ENCODE results near the gene GPC5.
"Not testable (repeated sequence)": the region's sequence is repeated elsewhere in the genome, so short reads cannot be mapped to it uniquely, and the experiment has no call there.

Gene GPC5

GRCh38 chr13:92538164-92538563 lies 1139.7 kb downstream of the GPC5 start:
- no peaks in the 10 kb centered on the region for H3K4me1 ChIP-seq (ENCODE audit: insufficient read depth, low read length, severe bottlenecking)
- H3K27ac ChIP-seq (ENCODE audit: low read depth, low read length, poor library complexity, severe bottlenecking): no peak overlapping the region
- no peaks in the 10 kb centered on the region for H3K27me3 ChIP-seq (ENCODE audit: insufficient read depth, low read length)
- no peaks in the 10 kb centered on the region for H3F3A ChIP-seq (ENCODE audit: insufficient read depth, low read length)
- H3K4me3 ChIP-seq (ENCODE audit: low read depth, low read length, poor library complexity, severe bottlenecking): no peak overlapping the region
- H3K36me3 ChIP-seq (ENCODE audit: insufficient read depth, low read length): no peaks in the 10 kb centered on the region
- no peak overlapping the region for H2AFZ ChIP-seq (ENCODE audit: low read length)
- TF ChIP-seq EZH2 (IDR thresholded peaks at IDR 0.05; ENCODE audit: borderline replicate concordance, low read length) (no peak), CTCF (IDR thresholded peaks at IDR 0.05; ENCODE audit: low read length) (no peak)
- no peaks in the 10 kb centered on the region for H3K9me3 ChIP-seq (ENCODE audit: low read length)
- no peak overlapping the region for H3K4me2 ChIP-seq (ENCODE audit: low read length)
- no peaks in the 10 kb centered on the region for H3K9me2 ChIP-seq (ENCODE audit: low read depth, low read length)
- H3K9ac ChIP-seq (ENCODE audit: low read length): no peak overlapping the region
- H4K20me1 ChIP-seq (ENCODE audit: insufficient read depth, low read length): no peaks in the 10 kb centered on the region
- H3K79me2 ChIP-seq (ENCODE audit: insufficient read depth, low read length): no peaks in the 10 kb centered on the region

- H3K4me1 ChIP-seq (ENCODE audit: insufficient read depth, low read length, severe bottlenecking); H3F3A ChIP-seq (ENCODE audit: insufficient read depth, low read length); H3K27me3 ChIP-seq (ENCODE audit: insufficient read depth, low read length); H3K9ac ChIP-seq (ENCODE audit: low read length); H3K4me3 ChIP-seq (ENCODE audit: low read depth, low read length, poor library complexity, severe bottlenecking); H3K79me2 ChIP-seq (ENCODE audit: insufficient read depth, low read length); H3K9me3 ChIP-seq (ENCODE audit: low read length); H4K20me1 ChIP-seq (ENCODE audit: insufficient read depth, low read length); H3K9me2 ChIP-seq (ENCODE audit: low read depth, low read length); H3K27ac ChIP-seq (ENCODE audit: low read depth, low read length, poor library complexity, severe bottlenecking); H3K4me2 ChIP-seq (ENCODE audit: low read length); H2AFZ ChIP-seq (ENCODE audit: low read length); H3K36me3 ChIP-seq (ENCODE audit: insufficient read depth, low read length): not testable (repeated sequence)
Observed at GRCh38 chr13:92539148-92539547, 1140.7 kb downstream of the GPC5 start.

GRCh38 chr13:92547266-92547665 lies 1148.8 kb downstream of the GPC5 start:
- Histone ChIP-seq H3K27ac (ENCODE audit: low read depth, low read length, poor library complexity, severe bottlenecking) (no peak overlapping the region), H3K9me2 (ENCODE audit: low read depth, low read length) (no peaks in the 10 kb centered on the region), H3K36me3 (ENCODE audit: insufficient read depth, low read length) (no peaks in the 10 kb centered on the region), H3K27me3 (ENCODE audit: insufficient read depth, low read length) (no peaks in the 10 kb centered on the region), H3K9ac (ENCODE audit: low read length) (no peak overlapping the region), H2AFZ (ENCODE audit: low read length) (no peak overlapping the region), H3K9me3 (ENCODE audit: low read length) (no peaks in the 10 kb centered on the region), H3F3A (ENCODE audit: insufficient read depth, low read length) (no peaks in the 10 kb centered on the region), H4K20me1 (ENCODE audit: insufficient read depth, low read length) (no peaks in the 10 kb centered on the region), H3K4me2 (ENCODE audit: low read length) (no peak overlapping the region), H3K4me1 (ENCODE audit: insufficient read depth, low read length, severe bottlenecking) (no peaks in the 10 kb centered on the region), H3K4me3 (ENCODE audit: low read depth, low read length, poor library complexity, severe bottlenecking) (no peak overlapping the region), H3K79me2 (ENCODE audit: insufficient read depth, low read length) (no peaks in the 10 kb centered on the region)
- TF ChIP-seq EZH2 (IDR thresholded peaks at IDR 0.05; ENCODE audit: borderline replicate concordance, low read length) (no peak), CTCF (IDR thresholded peaks at IDR 0.05; ENCODE audit: low read length) (no peak)

GRCh38 chr13:92549276-92549675 lies 1150.9 kb downstream of the GPC5 start:
- Histone ChIP-seq H3F3A (ENCODE audit: insufficient read depth, low read length) (no peaks in the 10 kb centered on the region), H3K79me2 (ENCODE audit: insufficient read depth, low read length) (no peaks in the 10 kb centered on the region), H3K36me3 (ENCODE audit: insufficient read depth, low read length) (no peaks in the 10 kb centered on the region), H3K9me2 (ENCODE audit: low read depth, low read length) (no peaks in the 10 kb centered on the region), H2AFZ (ENCODE audit: low read length) (no peak overlapping the region), H3K4me1 (ENCODE audit: insufficient read depth, low read length, severe bottlenecking) (no peaks in the 10 kb centered on the region), H3K27me3 (ENCODE audit: insufficient read depth, low read length) (no peaks in the 10 kb centered on the region), H3K4me2 (ENCODE audit: low read length) (no peak overlapping the region), H3K9me3 (ENCODE audit: low read length) (no peaks in the 10 kb centered on the region), H3K9ac (ENCODE audit: low read length) (no peak overlapping the region), H4K20me1 (ENCODE audit: insufficient read depth, low read length) (no peaks in the 10 kb centered on the region), H3K27ac (ENCODE audit: low read depth, low read length, poor library complexity, severe bottlenecking) (no peak overlapping the region), H3K4me3 (ENCODE audit: low read depth, low read length, poor library complexity, severe bottlenecking) (no peak overlapping the region)
- TF ChIP-seq EZH2 (IDR thresholded peaks at IDR 0.05; ENCODE audit: borderline replicate concordance, low read length) (no peak), CTCF (IDR thresholded peaks at IDR 0.05; ENCODE audit: low read length) (no peak)

Measured in OCI-LY1 (cell line).